GM10248 (cell line): ENCODE measurements around the gene UBAP2.

ENCODE experiments used
- CTCF ChIA-PET: fragments of 300-600 bp; sonication (Branson Sonifier 250); formaldehyde crosslinking; extraction: SDS; loops from one replicate; lab custom pipeline; 2021; ENCODE audit warnings: antibody characterized with exemption; lab: Yijun Ruan, JAX
- POLR2A ChIA-PET: fragments of 350-650 bp; sonication (Branson Sonifier 250); formaldehyde crosslinking; extraction: SDS; loops from one replicate; lab custom pipeline; 2020; ENCODE audit warnings: antibody characterized with exemption; lab: Yijun Ruan, JAX
- DNase-seq: peaks from one replicate; pipeline ENCODE4 v3.0.0; 2012; ENCODE audit errors: extremely low spot score
- TF ChIP-seq, protein P1 (sequence below): IDR thresholded peaks from 2 replicates; pipeline ENCODE4 v1.5.1; 2012; ENCODE audit warnings: mild to moderate bottlenecking, low read depth; ENCODE audit errors: extremely low read depth, missing control alignments, control extremely low read depth

Gene UBAP2

DNA sequence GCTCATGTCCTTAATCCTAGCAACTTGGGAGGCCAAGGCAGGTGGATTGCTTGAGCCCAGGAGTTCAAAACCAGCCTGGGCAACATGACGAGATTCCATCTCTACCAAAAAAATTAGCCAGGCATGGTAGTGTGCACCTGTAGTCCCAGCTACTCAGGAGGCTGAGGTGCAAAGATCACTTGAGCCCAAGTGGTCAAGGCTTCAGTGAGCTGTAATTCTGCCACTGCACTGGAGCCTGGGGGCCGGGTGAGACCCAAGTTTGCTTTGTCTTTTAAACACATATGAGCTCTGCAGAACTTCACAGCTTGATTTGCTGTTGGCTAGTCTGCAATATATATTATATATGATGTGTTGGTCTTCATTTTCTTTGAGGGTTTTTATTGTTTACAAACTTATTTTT is 141.9 kb downstream of the UBAP2 start:
- ChIA-PET CTCF (interaction anchor here (1.0 to 2.0 kb wide), 4 partner anchors 13 to 19 kb away, joined by 3 to 5 read pairs (median 4); no protein-coding TSS in a partner anchor), POLR2A (no interaction called here)

DNA sequence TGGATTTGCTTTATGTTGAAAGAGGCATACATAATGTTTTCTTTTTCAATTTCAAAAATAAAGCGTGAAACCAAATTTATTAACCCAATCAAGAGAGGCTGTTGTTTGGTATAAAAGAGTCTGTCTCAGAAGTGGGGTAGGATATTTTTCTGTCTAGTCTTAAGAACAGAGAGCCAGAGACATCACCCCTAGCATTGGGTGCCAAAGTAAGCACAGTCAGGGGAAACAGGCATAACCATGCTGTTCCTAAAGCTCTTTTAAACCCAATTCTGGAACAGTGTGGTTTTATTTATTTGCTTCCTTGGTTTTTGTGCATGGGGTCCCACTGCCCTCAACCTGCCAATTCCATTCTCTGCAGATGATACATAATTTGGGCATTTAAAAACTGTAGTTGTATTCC is 143.6 kb downstream of the UBAP2 start:
- no peak for DNase-seq
- CTCF ChIA-PET, result interaction anchor here (0.6 to 1.8 kb wide), 5 partner anchors 9 to 1858 kb away, joined by 3 to 5 read pairs (median 5); no protein-coding TSS in a partner anchor
- POLR2A ChIA-PET, result no interaction called here

More for the DNA sequence above, 141.9 kb downstream of the UBAP2 start:
- TF ChIP-seq, protein P1, sequence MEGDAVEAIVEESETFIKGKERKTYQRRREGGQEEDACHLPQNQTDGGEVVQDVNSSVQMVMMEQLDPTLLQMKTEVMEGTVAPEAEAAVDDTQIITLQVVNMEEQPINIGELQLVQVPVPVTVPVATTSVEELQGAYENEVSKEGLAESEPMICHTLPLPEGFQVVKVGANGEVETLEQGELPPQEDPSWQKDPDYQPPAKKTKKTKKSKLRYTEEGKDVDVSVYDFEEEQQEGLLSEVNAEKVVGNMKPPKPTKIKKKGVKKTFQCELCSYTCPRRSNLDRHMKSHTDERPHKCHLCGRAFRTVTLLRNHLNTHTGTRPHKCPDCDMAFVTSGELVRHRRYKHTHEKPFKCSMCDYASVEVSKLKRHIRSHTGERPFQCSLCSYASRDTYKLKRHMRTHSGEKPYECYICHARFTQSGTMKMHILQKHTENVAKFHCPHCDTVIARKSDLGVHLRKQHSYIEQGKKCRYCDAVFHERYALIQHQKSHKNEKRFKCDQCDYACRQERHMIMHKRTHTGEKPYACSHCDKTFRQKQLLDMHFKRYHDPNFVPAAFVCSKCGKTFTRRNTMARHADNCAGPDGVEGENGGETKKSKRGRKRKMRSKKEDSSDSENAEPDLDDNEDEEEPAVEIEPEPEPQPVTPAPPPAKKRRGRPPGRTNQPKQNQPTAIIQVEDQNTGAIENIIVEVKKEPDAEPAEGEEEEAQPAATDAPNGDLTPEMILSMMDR, result no peak
- no peak for DNase-seq

DNA sequence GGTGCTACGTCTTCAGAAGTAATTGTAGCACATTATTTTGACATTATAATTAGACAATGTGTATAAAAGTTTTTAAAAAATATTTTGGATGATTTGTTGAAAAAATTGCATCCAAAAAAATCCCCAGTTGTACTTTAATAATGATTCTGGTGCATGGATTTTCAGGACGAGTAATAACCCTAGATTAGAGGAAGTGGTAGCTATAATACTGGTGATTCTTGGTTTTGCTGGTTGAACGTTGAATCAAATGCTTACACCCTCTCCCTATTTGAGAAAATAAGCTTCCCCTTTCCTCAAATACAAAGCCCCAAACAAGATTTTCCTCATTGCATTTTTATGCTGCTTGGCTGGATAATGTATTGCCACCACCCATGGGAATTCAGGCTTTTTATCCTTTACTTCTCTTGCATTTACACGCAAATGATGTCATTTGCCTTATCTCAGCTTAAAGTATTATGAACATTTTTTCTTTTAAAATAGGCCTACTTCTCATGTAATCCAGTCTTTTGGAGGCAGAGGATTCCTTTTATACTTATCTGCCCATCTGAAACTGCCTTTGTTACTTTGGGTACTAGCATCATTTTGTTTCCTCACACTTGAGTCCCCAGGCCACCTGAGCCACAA is 145.4 kb downstream of the UBAP2 start:
- POLR2A ChIA-PET, result no interaction called here
- DNase-seq, result no peak
- TF ChIP-seq, protein P1, result no peak
- CTCF ChIA-PET, result interaction anchor here (0.6 to 1.2 kb wide), 4 partner anchors 11 to 21 kb away, joined by 3 to 6 read pairs (median 4); no protein-coding TSS in a partner anchor

More for the DNA sequence above, 143.6 kb downstream of the UBAP2 start:
- TF ChIP-seq, protein P1, result no peak

DNA sequence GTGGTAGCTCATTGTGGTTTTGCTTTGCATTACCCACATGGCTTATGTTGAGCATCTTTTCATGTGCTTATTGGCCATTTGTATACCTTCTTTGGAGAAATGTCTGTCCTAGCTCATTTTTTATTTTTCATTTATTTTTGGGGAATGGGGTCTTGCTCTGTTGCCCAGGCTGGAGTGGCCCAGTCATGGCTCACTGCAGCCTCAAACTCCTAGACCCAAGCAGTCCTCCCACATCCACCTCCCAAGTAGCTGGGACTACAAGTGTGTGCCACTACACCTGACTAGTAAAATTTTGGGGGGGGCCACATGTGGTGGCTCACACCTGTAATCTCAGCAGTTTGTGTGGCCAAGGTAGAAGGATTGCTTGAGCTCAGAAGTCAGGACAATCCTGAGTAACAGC is 154.4 kb downstream of the UBAP2 start:
- no peak for DNase-seq
- TF ChIP-seq, protein P1, result no peak

DNA sequence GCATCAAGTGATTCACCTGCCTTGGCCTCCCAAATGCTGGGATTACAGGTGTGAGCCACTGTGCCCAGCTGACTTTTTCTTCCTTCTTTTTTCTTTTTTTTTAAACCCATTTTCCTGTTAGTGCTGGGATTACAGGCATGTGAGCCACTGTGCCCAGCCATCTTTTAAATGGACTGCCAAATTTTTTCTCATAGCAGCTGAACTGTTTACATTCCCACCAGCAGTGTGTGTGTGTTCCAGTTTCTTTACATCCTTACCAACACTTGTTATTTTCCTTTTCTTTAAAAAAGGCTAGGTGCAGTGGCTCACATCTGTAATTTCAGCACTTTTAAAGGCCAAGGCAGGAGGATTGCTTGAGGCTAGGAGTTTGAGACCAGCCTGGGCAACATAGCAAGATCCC is 154.8 kb downstream of the UBAP2 start:
- DNase-seq, result no peak
- POLR2A ChIA-PET, result no interaction called here
- CTCF ChIA-PET, result interaction anchor here (0.6 to 2.0 kb wide), 2 partner anchors 12 to 80 kb away, joined by 3 to 5 read pairs; no protein-coding TSS in a partner anchor
- TF ChIP-seq, protein P1, result no peak

More for the DNA sequence above, 154.4 kb downstream of the UBAP2 start:
- CTCF ChIA-PET, result interaction anchor here (0.6 to 2.0 kb wide), 2 partner anchors 12 to 80 kb away, joined by 3 to 5 read pairs; no protein-coding TSS in a partner anchor
- POLR2A ChIA-PET, result no interaction called here

DNA sequence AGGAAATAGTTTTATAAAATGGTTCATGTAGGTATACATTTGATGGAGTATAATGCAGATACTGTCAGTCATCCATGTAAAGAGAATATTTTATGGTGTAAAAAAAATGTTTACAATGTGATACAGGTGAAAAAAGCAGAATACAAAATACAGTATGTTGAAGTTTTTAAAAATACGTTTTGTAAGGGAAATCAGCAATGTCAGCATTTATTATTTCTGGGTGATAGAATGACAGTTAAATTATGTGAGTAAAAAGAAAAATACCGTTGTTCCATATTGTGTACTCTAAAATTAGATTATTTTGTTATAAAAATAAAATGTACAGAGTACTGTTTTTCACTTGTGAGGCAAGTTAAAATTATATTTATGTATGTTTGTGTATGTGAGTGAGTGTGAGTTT is 162.7 kb downstream of the UBAP2 start:
- ChIA-PET POLR2A (no interaction called here), CTCF (interaction anchor here (1.2 to 1.7 kb wide), 2 partner anchors 23 to 366 kb away, joined by 3 to 4 read pairs; no protein-coding TSS in a partner anchor)
- TF ChIP-seq, protein P1, result no peak
- DNase-seq, result no peak
